Cardiac muscle cell (in vitro differentiated cells and primary cell): Measurements from ENCODE around the gene AP3B1. TPM values are rescaled to one million over a fixed set of nuclear protein-coding genes. Genes with fewer than 3 reads are reported as not detected.

Source experiments
- DNase-seq, 2 donors: peaks; one replicate each; pipeline versions ENCODE4 v3.0.0 to v3.0.0-alpha.2; 2010 to 2017; ENCODE audit warnings: low read depth in 1 of 2, low spot score in 1 of 2
- H3K27ac ChIP-seq: fragments of 200-600 bp; sonication (generic); 2 replicates; pipeline ENCODE4 v1.5.1; 2016
- H3K27me3 ChIP-seq: fragments of 200-600 bp; sonication (generic); 2 replicates; pipeline ENCODE4 v1.6.0; 2016; ENCODE audit warnings: control low read depth
- H3K36me3 ChIP-seq: fragments of 200-600 bp; sonication (generic); 2 replicates; pipeline ENCODE4 v1.5.1; 2016; ENCODE audit warnings: control low read depth
- H3K4me1 ChIP-seq: fragments of 200-600 bp; sonication (generic); 2 replicates; pipeline ENCODE4 v1.8.1; 2017; ENCODE audit warnings: low read depth, mild to moderate bottlenecking, mixed run types
- H3K4me3 ChIP-seq: fragments of 200-600 bp; sonication (generic); 2 replicates; pipeline ENCODE4 v1.5.1; 2016; ENCODE audit warnings: mild to moderate bottlenecking
- H3K9me3 ChIP-seq: fragments of 200-600 bp; sonication (generic); 2 replicates; pipeline ENCODE4 v1.5.1; 2017; ENCODE audit warnings: low read depth, mild to moderate bottlenecking, control low read depth
- polyA plus RNA-seq: library from polyadenylated mRNA; unstranded; fragments of >200 nt; fragmentation: Nextera tagmentation; extraction: Ambion mirVana; gene quantifications from 2 replicates; pipeline ENCODE4 v1.2.1, GENCODE V29; 2016
- total RNA-seq: library from RNA; depleted of rRNA; stranded (reverse); fragments of >200 nt; gene quantifications from 2 replicates; pipeline ENCODE4 v1.2.3, GENCODE V29; 2016
- TF ChIP-seq, protein P1 (sequence below): IDR thresholded peaks from 2 replicates; pipeline ENCODE4 v1.5.1; 2012; ENCODE audit warnings: low read depth, mild to moderate bottlenecking, low read length

AP3B1 gene
- total and polyA plus RNA-seq, 2 experiments from 2014 or later: 32.2 to 35.3 TPM

DNA sequence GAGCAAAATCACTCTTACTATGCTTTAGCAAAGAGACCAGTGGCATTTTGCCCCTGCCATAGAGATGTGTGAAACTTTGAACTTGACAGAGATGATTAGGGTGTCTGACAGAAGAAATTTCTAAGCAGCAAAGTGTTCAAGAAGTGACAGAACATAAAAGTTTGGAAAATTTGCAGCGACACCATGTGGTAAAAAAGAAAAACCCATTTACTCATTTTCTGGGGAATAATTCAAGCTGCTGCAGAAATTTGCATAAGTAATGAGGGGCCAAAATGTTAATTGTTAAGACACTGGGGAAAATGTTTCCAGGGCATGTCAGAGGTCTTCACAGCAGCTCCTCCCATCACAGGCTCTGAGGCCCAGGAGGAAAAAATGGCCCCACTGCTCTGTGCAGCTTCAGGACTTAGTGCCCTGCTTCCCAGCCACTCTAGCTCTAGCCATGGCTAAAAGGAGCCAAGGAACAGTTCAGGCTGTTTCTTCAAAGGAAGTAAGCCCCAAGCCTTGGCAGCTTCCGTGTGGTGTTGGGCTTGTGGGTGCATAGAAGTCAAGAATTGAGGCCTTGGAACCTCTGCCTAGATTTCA is 6.1 kb upstream of the AP3B1 start:
- DNase-seq: peak in 1 of 2 donors; percentile 50
- H3K27ac ChIP-seq: no peak overlapping the region
- no peak overlapping the region for H3K4me3 ChIP-seq
- TF ChIP-seq, protein P1, sequence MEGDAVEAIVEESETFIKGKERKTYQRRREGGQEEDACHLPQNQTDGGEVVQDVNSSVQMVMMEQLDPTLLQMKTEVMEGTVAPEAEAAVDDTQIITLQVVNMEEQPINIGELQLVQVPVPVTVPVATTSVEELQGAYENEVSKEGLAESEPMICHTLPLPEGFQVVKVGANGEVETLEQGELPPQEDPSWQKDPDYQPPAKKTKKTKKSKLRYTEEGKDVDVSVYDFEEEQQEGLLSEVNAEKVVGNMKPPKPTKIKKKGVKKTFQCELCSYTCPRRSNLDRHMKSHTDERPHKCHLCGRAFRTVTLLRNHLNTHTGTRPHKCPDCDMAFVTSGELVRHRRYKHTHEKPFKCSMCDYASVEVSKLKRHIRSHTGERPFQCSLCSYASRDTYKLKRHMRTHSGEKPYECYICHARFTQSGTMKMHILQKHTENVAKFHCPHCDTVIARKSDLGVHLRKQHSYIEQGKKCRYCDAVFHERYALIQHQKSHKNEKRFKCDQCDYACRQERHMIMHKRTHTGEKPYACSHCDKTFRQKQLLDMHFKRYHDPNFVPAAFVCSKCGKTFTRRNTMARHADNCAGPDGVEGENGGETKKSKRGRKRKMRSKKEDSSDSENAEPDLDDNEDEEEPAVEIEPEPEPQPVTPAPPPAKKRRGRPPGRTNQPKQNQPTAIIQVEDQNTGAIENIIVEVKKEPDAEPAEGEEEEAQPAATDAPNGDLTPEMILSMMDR: peak; percentile 41
- no peaks in the 10 kb centered on the region for H3K9me3 ChIP-seq
- H3K27me3 ChIP-seq: peaks cover 14% of the 10 kb centered on the region
- no peaks in the 10 kb centered on the region for H3K36me3 ChIP-seq
- no peaks in the 10 kb centered on the region for H3K4me1 ChIP-seq

DNA sequence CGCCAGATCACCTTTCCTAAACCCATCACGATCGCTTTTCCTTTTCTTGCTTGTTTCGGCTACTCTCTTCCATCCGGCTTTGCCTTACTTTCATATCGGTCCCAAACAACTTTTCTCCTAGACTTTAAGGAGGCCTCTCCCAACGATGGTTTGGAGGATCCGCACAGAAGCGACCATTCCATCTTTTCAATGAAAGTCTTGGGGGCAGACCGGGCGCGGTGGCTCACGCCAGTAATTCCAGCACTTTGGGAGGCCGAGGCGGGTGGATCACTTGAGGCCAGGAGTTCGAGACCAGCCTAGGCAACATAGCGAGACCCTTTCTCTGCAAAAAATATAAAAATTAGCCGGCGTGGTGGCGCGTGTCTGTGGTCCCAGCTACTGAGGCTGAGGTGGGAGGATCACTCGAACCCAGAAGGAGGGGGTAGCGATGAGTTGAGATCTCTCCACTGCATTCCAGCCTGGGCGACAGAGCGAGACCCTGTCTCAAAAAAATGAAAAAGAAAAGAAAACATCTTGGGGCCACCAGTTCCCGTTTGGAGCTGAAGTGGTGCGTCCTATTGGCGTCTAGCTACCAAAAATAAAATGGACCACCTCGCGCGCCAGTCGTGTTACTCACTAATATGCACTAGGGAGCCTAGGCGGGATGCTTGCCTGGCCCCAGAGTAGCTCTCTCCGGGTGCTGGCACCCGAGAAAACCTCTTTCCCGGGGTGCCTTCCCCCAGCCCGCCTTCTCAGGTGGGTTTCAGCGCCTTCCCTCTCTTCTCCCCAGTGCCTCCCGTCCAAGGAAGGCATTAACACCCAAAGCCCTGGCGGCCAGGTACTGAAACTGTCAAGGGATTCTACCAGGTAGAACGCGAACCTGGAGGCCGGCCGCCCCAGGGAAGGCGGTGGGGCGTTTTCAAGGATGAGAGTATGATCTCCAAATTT is 800 bp upstream of the AP3B1 start:
- H3K9me3 ChIP-seq: no peaks in the 10 kb centered on the region
- H3K4me3 ChIP-seq: peak overlapping the region; percentile 83
- peak overlapping the region; percentile 1 for H3K27ac ChIP-seq
- no peaks in the 10 kb centered on the region for H3K36me3 ChIP-seq
- peaks cover 14% of the 10 kb centered on the region for H3K27me3 ChIP-seq
- TF ChIP-seq, protein P1: peak; percentile 29
- H3K4me1 ChIP-seq: no peaks in the 10 kb centered on the region
- peak; percentile 19 to 31 for DNase-seq

DNA sequence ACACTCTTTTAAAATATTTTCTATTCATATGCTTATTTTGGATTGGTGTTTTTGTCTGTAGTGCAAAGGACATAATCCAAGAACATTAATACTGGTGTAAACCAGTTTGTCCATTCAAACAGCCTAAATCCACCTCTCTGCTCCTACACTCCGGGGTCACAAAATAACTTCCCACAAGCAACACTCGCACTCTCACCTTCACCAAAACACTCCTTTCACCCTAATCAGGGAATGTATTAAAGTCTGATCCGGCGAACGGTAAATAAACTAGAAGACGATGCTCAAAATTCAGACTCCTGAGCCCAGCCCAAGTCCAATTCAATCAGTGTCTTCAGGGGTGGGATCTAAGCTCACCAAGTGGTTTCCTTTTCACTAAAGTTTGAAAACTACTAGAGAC is 649 bp downstream of the AP3B1 start:
- H3K27ac ChIP-seq: peak overlapping the region; percentile 92
- peak overlapping the region; percentile 83 for H3K4me3 ChIP-seq
- H3K9me3 ChIP-seq: no peaks in the 10 kb centered on the region
- no peaks in the 10 kb centered on the region for H3K36me3 ChIP-seq
- no peaks in the 10 kb centered on the region for H3K4me1 ChIP-seq
- peaks cover 14% of the 10 kb centered on the region for H3K27me3 ChIP-seq
- DNase-seq: no peak
- TF ChIP-seq, protein P1: no peak

DNA sequence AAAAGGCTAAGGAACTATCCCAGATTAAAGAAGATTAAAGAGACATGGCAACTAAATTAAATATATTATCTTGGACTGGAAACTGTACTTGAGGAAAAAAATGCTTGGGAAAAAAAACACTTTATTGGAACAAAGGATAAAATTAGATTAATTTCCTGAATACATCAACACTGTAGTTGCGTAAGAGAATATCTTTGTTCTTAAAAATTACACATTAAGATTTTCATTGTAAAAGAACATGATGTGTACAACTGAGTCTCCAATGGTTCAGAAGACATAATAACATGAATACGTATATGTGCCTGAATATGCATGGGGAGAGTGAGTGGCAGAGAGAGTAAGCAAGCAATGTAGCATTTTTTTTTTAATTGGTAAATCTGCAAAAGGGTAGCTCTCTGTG is 2.8 kb downstream of the AP3B1 start:
- Histone ChIP-seq H3K4me3 (no peak overlapping the region), H3K36me3 (no peaks in the 10 kb centered on the region), H3K4me1 (no peaks in the 10 kb centered on the region), H3K27ac (no peak overlapping the region), H3K27me3 (peaks cover 7% of the 10 kb centered on the region), H3K9me3 (no peaks in the 10 kb centered on the region)
- DNase-seq: peak in 1 of 2 donors; percentile 12
- TF ChIP-seq, protein P1: no peak

DNA sequence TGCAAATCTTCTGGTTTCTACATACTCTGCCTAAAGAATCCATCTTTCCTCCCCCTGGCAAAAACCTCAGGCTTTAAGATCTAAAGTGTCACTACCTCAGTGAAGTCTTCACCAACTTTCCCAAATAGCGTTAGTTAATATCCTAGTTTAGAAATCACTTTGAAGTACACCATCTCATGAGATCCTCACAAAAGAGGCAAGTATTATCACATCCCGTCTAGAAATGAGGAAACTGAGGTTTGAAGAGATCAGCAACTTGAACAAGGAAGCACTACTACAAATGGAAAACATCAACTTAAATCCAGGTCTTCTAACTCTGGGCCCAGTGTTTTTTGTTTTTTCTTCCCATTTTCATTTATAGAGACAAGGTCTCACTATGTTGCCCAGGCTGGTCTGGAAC is 4.6 kb downstream of the AP3B1 start:
- Histone ChIP-seq H3K27me3 (no peaks in the 10 kb centered on the region), H3K4me1 (no peaks in the 10 kb centered on the region), H3K27ac (no peak overlapping the region), H3K36me3 (no peaks in the 10 kb centered on the region), H3K4me3 (no peak overlapping the region), H3K9me3 (no peaks in the 10 kb centered on the region)
- TF ChIP-seq, protein P1: no peak
- no peak for DNase-seq
